T-helper 2 cell (primary cell): ENCODE data around the gene OR10AD1.
"Not testable (repeated sequence)": the region's sequence is repeated elsewhere in the genome, so short reads cannot be mapped to it uniquely, and the experiment has no call there.

Experiments
- DNase-seq, 5 experiments: peaks; one replicate each; pipeline versions ENCODE4 v3.0.0 to v3.0.0-alpha.2; 2012 to 2022

OR10AD1 gene

GRCh38 chr12:48160046-48160445 lies 43.0 kb downstream of the OR10AD1 start:
- DNase-seq, result no peak

- DNase-seq, result peak in 1 of 5 experiments; percentile 47
These were observed 45.2 kb downstream of the OR10AD1 start for GRCh38 chr12:48157889-48158370.

GRCh38 chr12:48157018-48157888 lies 45.8 kb downstream of the OR10AD1 start, which contains the start of gene ASB8:
TSS of gene ASB8 (minus strand) at chr12:48157515. CDS start at chr12:48153496, 4,019 bp downstream.
- DNase-seq, result peak; percentile 96 to 99 (median 99)

- DNase-seq, result no peak
These were observed 46.5 kb downstream of the OR10AD1 start for GRCh38 chr12:48156652-48157017.

GRCh38 chr12:48155786-48156185 lies 47.3 kb downstream of the OR10AD1 start:
- DNase-seq, result not testable (repeated sequence)
